H9 (cell line): ENCODE measurements around the gene TMCO4. TPM values are rescaled to one million over a fixed set of nuclear protein-coding genes. Genes with fewer than 3 reads are reported as not detected.

Source experiments
- DNase-seq: peaks from one replicate; pipeline ENCODE4 v3.0.0-alpha.2; 2017
- H2AFZ ChIP-seq: one replicate; pipeline ENCODE4 v1.6.1; 2013; ENCODE audit warnings: mild to moderate bottlenecking, low read length, control low read depth, moderate library complexity
- H2AK5ac ChIP-seq: 2 replicates; pipeline ENCODE4 v1.6.1; 2013; ENCODE audit warnings: low read length, control low read depth, mixed read lengths; ENCODE audit not compliant: insufficient read length
- H2BK120ac ChIP-seq: one replicate; pipeline ENCODE4 v1.6.1; 2013; ENCODE audit warnings: low read depth, mild to moderate bottlenecking, low read length, control low read depth, inconsistent platforms; ENCODE audit not compliant: poor library complexity, severe bottlenecking
- H2BK12ac ChIP-seq: 2 replicates; pipeline ENCODE4 v1.6.1; 2013; ENCODE audit warnings: low read length, control low read depth, mixed read lengths, low read depth; ENCODE audit not compliant: insufficient read length
- H2BK15ac ChIP-seq: 2 replicates; pipeline ENCODE4 v1.6.1; 2013; ENCODE audit warnings: low read depth, low read length, control low read depth
- H2BK20ac ChIP-seq: one replicate; pipeline ENCODE4 v1.6.1; 2013; ENCODE audit warnings: low read depth, mild to moderate bottlenecking, low read length, control low read depth, inconsistent platforms; ENCODE audit not compliant: poor library complexity, severe bottlenecking
- H2BK5ac ChIP-seq: 2 replicates; pipeline ENCODE4 v1.6.1; 2013; ENCODE audit warnings: low read length, control low read depth, mixed read lengths; ENCODE audit not compliant: insufficient read length
- H3K14ac ChIP-seq: 2 replicates; pipeline ENCODE4 v1.6.1; 2013; ENCODE audit warnings: low read length, control low read depth; ENCODE audit not compliant: insufficient read depth
- H3K18ac ChIP-seq: 2 replicates; pipeline ENCODE4 v1.6.1; 2013; ENCODE audit warnings: low read depth, mild to moderate bottlenecking, mixed read lengths, low read length, control low read depth; ENCODE audit not compliant: insufficient read length
- H3K23ac ChIP-seq: 2 replicates; pipeline ENCODE4 v1.6.1; 2013; ENCODE audit warnings: low read length, control low read depth, mixed read lengths, low read depth; ENCODE audit not compliant: insufficient read length
- H3K23me2 ChIP-seq: 2 replicates; pipeline ENCODE4 v1.6.1; 2013; ENCODE audit warnings: low read depth, mild to moderate bottlenecking, mixed read lengths, low read length, control low read depth; ENCODE audit not compliant: insufficient read length, poor library complexity, severe bottlenecking
- H3K27ac ChIP-seq: 2 replicates; pipeline ENCODE4 v1.5.1; 2013; ENCODE audit warnings: low read length, control low read depth, mixed read lengths, low read depth; ENCODE audit not compliant: insufficient read length
- H3K27me3 ChIP-seq: 2 replicates; pipeline ENCODE4 v1.6.1; 2013; ENCODE audit warnings: low read length, control low read depth, inconsistent platforms; ENCODE audit not compliant: insufficient read depth
- H3K4ac ChIP-seq: 2 replicates; pipeline ENCODE4 v1.6.1; 2013; ENCODE audit warnings: low read depth, mild to moderate bottlenecking, control low read depth, inconsistent platforms, low read length, moderate library complexity
- H3K4me1 ChIP-seq: 2 replicates; pipeline ENCODE4 v1.6.1; 2013; ENCODE audit warnings: low read length, control low read depth, inconsistent platforms; ENCODE audit not compliant: insufficient read depth
- H3K4me2 ChIP-seq: 2 replicates; pipeline ENCODE4 v1.6.1; 2013; ENCODE audit warnings: low read length, control low read depth, mixed read lengths; ENCODE audit not compliant: insufficient read length, insufficient read depth
- H3K56ac ChIP-seq: 2 replicates; pipeline ENCODE4 v1.6.1; 2013; ENCODE audit warnings: low read depth, mild to moderate bottlenecking, mixed read lengths, low read length, control low read depth; ENCODE audit not compliant: insufficient read length
- H3K79me1 ChIP-seq: 2 replicates; pipeline ENCODE4 v1.6.1; 2013; ENCODE audit warnings: low read depth, mild to moderate bottlenecking, moderate library complexity, low read length, control low read depth, inconsistent platforms; ENCODE audit not compliant: insufficient read depth, poor library complexity, severe bottlenecking
- H3K79me2 ChIP-seq: 2 replicates; pipeline ENCODE4 v1.6.1; 2013; ENCODE audit warnings: low read length, control low read depth, inconsistent platforms; ENCODE audit not compliant: insufficient read depth
- H3K9ac ChIP-seq: 2 replicates; pipeline ENCODE4 v1.6.1; 2013; ENCODE audit warnings: low read length, control low read depth, mixed read lengths; ENCODE audit not compliant: insufficient read length; ENCODE audit errors: extremely low read depth
- H3K9me3 ChIP-seq: one replicate; pipeline ENCODE4 v1.6.1; 2013; ENCODE audit warnings: low read depth, low read length, inconsistent platforms; ENCODE audit not compliant: control insufficient read depth
- H3T11ph ChIP-seq: one replicate; pipeline ENCODE4 v1.6.1; 2013; ENCODE audit warnings: mild to moderate bottlenecking, low read length, control low read depth, inconsistent platforms
- H4K20me1 ChIP-seq: one replicate; pipeline ENCODE4 v1.6.1; 2013; ENCODE audit not compliant: control insufficient read depth, insufficient read length, insufficient read depth
- H4K5ac ChIP-seq: 2 replicates; pipeline ENCODE4 v1.6.1; 2013; ENCODE audit warnings: low read depth, mild to moderate bottlenecking, mixed read lengths, low read length, control low read depth; ENCODE audit not compliant: insufficient read length
- H4K8ac ChIP-seq: replicated peaks from 2 replicates; pipeline ENCODE4 v1.6.1; 2013; ENCODE audit warnings: low read length, control low read depth, mixed read lengths, low read depth; ENCODE audit not compliant: insufficient read length
- H4K91ac ChIP-seq: 2 replicates; pipeline ENCODE4 v1.6.1; 2013; ENCODE audit warnings: low read depth, mild to moderate bottlenecking, moderate library complexity, mixed read lengths, low read length, control low read depth; ENCODE audit not compliant: insufficient read length
- H3K27ac Mint-ChIP-seq, 3 experiments: 2 replicates in 2 of 3; 3 replicates in 1 of 3; pipeline ENCODE4 v1.8.0; 2020 to 2021; ENCODE audit warnings: mixed read lengths in 3 of 3, mild to moderate bottlenecking in 1 of 3, moderate library complexity in 1 of 3
- H3K27me3 Mint-ChIP-seq: 2 replicates; pipeline ENCODE4 v1.8.0; 2021; ENCODE audit warnings: low read depth, mild to moderate bottlenecking, moderate library complexity, mixed read lengths
- H3K36me3 Mint-ChIP-seq, 3 experiments: 2 replicates in 2 of 3; 3 replicates in 1 of 3; pipeline ENCODE4 v1.8.0; 2020 to 2021; ENCODE audit warnings: low read depth in 3 of 3, mixed read lengths in 3 of 3; ENCODE audit not compliant: insufficient read depth in 1 of 3
- H3K4me1 Mint-ChIP-seq, 2 experiments: 2 replicates each; pipeline ENCODE4 v1.8.0; 2020; ENCODE audit warnings: mixed read lengths in 2 of 2
- H3K4me3 Mint-ChIP-seq, 2 experiments: 2 replicates in 1 of 2; 3 replicates in 1 of 2; pipeline ENCODE4 v1.8.0; 2020 to 2021; ENCODE audit warnings: mild to moderate bottlenecking in 2 of 2, mixed read lengths in 2 of 2, moderate library complexity in 1 of 2
- H3K9me3 Mint-ChIP-seq, 2 experiments: 2 replicates in 1 of 2; 3 replicates in 1 of 2; pipeline ENCODE4 v1.8.0; 2020; ENCODE audit warnings: mild to moderate bottlenecking in 2 of 2, mixed read lengths in 2 of 2, moderate library complexity in 1 of 2
- WGBS: extraction: QIAGEN DNeasy Blood & Tissue Kit; methylation state at CpG from one replicate; pipeline ENCODE4 v1.1.7; 2013; ENCODE audit warnings: missing lambda C conversion rate, low lambda C conversion rate, mixed read lengths; ENCODE audit not compliant: insufficient read length; ENCODE audit errors: extremely low coverage; 5-methylcytosine and 5-hydroxymethylcytosine counted together
- total RNA-seq: library from RNA; stranded (reverse); gene quantifications from 2 replicates; pipeline ENCODE4 v1.2.1, GENCODE V29; 2021
- TF ChIP-seq, protein P1 (sequence below): fragments of 200-600 bp; sonication (generic); conservative IDR thresholded peaks from 3 replicates; pipeline ENCODE4 v1.8.0; 2021; ENCODE audit warnings: antibody characterized with exemption, mild to moderate bottlenecking

TMCO4 gene
- total RNA-seq, 1 experiment from 2014 or later, result 4.0 TPM

DNA sequence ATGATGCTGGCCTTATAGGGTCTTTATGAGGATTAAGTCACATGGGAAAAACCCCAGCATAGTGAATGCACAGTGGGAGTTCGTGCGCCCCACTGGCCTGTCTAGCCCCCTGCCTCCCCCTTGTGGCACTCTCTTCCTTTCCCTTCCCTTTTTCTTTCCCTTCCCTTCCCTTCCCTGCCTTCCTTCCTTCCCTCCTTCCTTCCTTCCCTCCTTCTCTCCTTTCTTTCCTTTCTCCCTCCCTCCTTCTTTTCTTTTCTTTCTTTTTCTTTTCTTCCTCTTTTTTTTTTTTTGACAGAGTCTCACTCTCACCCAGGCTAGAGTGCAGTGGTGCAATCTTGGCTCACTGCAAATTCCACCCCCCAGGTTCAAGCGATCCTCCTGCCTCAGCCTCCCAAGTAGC is 96.4 kb downstream of the TMCO4 start:
- Mint-ChIP-seq H3K27me3 (no peaks in the 10 kb centered on the region; the same call in 1 of the 2 replicates), H3K27ac (no peak overlapping the region; a peak in 1 of 7 replicates), H3K36me3 (no peaks in the 10 kb centered on the region), H3K9me3 (no peaks in the 10 kb centered on the region), H3K4me3 (no peak overlapping the region; a peak in 1 of 5 replicates), H3K4me1 (peaks cover 26 to 33% of the 10 kb centered on the region in 2 experiments)
- H3T11ph ChIP-seq, result no peak overlapping the region
- no peak overlapping the region for H3K27ac ChIP-seq
- H4K5ac ChIP-seq, result no peak overlapping the region
- H3K56ac ChIP-seq, result no peak overlapping the region
- H3K79me1 ChIP-seq, result no peaks in the 10 kb centered on the region
- H4K91ac ChIP-seq, result no peak overlapping the region
- no peaks in the 10 kb centered on the region for H3K79me2 ChIP-seq
- no peak overlapping the region for H2BK120ac ChIP-seq
- no peak overlapping the region for H3K4me2 ChIP-seq
- no peak overlapping the region for H2AFZ ChIP-seq
- H3K27me3 ChIP-seq, result no peaks in the 10 kb centered on the region
- H3K4ac ChIP-seq, result no peak overlapping the region
- no peak overlapping the region for H2AK5ac ChIP-seq
- no CpG with 5 or more reads among the region's 3 CpGs for WGBS
- H3K9me3 ChIP-seq, result no peaks in the 10 kb centered on the region
- DNase-seq, result no peak
- H2BK12ac ChIP-seq, result no peak overlapping the region
- H3K23ac ChIP-seq, result no peak overlapping the region
- H4K20me1 ChIP-seq, result no peaks in the 10 kb centered on the region
- TF ChIP-seq, protein P1, sequence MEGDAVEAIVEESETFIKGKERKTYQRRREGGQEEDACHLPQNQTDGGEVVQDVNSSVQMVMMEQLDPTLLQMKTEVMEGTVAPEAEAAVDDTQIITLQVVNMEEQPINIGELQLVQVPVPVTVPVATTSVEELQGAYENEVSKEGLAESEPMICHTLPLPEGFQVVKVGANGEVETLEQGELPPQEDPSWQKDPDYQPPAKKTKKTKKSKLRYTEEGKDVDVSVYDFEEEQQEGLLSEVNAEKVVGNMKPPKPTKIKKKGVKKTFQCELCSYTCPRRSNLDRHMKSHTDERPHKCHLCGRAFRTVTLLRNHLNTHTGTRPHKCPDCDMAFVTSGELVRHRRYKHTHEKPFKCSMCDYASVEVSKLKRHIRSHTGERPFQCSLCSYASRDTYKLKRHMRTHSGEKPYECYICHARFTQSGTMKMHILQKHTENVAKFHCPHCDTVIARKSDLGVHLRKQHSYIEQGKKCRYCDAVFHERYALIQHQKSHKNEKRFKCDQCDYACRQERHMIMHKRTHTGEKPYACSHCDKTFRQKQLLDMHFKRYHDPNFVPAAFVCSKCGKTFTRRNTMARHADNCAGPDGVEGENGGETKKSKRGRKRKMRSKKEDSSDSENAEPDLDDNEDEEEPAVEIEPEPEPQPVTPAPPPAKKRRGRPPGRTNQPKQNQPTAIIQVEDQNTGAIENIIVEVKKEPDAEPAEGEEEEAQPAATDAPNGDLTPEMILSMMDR, result 0 out of 3 replicates have a peak, but pooled peaks have one; percentile 12
- H3K14ac ChIP-seq, result no peak overlapping the region
- H2BK5ac ChIP-seq, result no peak overlapping the region
- H3K4me1 ChIP-seq, result peaks cover 4% of the 10 kb centered on the region; the same call in 1 of the 2 replicates
- no peak overlapping the region for H3K9ac ChIP-seq
- H3K18ac ChIP-seq, result no peak overlapping the region
- H3K23me2 ChIP-seq, result no peaks in the 10 kb centered on the region
- H2BK20ac ChIP-seq, result no peak overlapping the region
- H2BK15ac ChIP-seq, result no peak overlapping the region
- no peak overlapping the region for H4K8ac ChIP-seq
